B cell (primary cell): ENCODE data around the gene PLCB3. TPM values are rescaled to one million over a fixed set of nuclear protein-coding genes. Genes with fewer than 3 reads are reported as not detected.

Experiments used
- ATAC-seq: fragments of 200-7000 bp; cut with Tn5 transposase; one replicate; pipeline ENCODE4 v1.10.0; 2021; ENCODE audit warnings: low read depth, mild to moderate bottlenecking, moderate number of reproducible peaks, moderate library complexity
- CTCF ChIA-PET: fragments of 350-600 bp; sonication (Branson Sonifier 250); formaldehyde crosslinking; loops from one replicate; lab custom pipeline; 2021; ENCODE audit warnings: antibody characterized with exemption, inconsistent platforms; lab: Charles Lee
- POLR2A ChIA-PET: fragments of 350-600 bp; sonication (Branson Sonifier 250); formaldehyde crosslinking; loops from one replicate; lab custom pipeline; 2021; ENCODE audit warnings: antibody characterized with exemption; lab: Charles Lee
- DNase-seq: peaks from one replicate; pipeline ENCODE4 v3.0.0; 2013
- H2AFZ ChIP-seq: 2 replicates; pipeline ENCODE4 v1.6.1; 2012; ENCODE audit warnings: mild to moderate bottlenecking, low read depth, low read length; ENCODE audit not compliant: insufficient read depth, poor library complexity, severe bottlenecking
- H3K27ac ChIP-seq, 2 donors: 1 replicate in 1 of 2; 2 replicates in 1 of 2; pipeline ENCODE4 v1.5.1; 2012 to 2013; ENCODE audit warnings: low read length in 2 of 2, mild to moderate bottlenecking in 2 of 2, moderate library complexity in 1 of 2
- H3K27me3 ChIP-seq, 4 experiments: fragments of 200-600 bp in 1 of 4; sonication (generic) in 1 of 4; replicated peaks in 1 of 4; 1 replicate in 2 of 4; 2 replicates in 2 of 4; pipeline versions ENCODE4 v1.6.1 to v1.7.0; 2013 to 2016; ENCODE audit warnings: low read length in 3 of 4, mild to moderate bottlenecking in 2 of 4, mixed read lengths in 1 of 4, moderate library complexity in 1 of 4; ENCODE audit not compliant: insufficient read depth in 4 of 4, control insufficient read depth in 3 of 4; ENCODE audit errors: control extremely low read depth in 1 of 4
- H3K36me3 ChIP-seq, 2 experiments: replicated peaks in 1 of 2; 1 replicate in 1 of 2; 2 replicates in 1 of 2; pipeline versions ENCODE4 v1.6.1 to v1.7.1; 2013; ENCODE audit warnings: low read length in 1 of 2; ENCODE audit not compliant: insufficient read depth in 2 of 2, control insufficient read depth in 1 of 2; ENCODE audit errors: control extremely low read depth in 1 of 2, extremely low read depth in 1 of 2
- H3K4me1 ChIP-seq, 2 donors: fragments of 200-600 bp in 1 of 2; sonication (generic) in 1 of 2; 1 replicate in 1 of 2; 2 replicates in 1 of 2; pipeline versions ENCODE4 v1.5.1 to v1.6.1; 2013 to 2017; ENCODE audit warnings: low read length in 2 of 2; ENCODE audit not compliant: control insufficient read depth in 2 of 2, insufficient read depth in 2 of 2
- H3K4me2 ChIP-seq: replicated peaks from 2 replicates; pipeline ENCODE3; 2012; ENCODE audit warnings: mild to moderate bottlenecking, low read depth, low read length; ENCODE audit not compliant: poor library complexity, severe bottlenecking
- H3K4me3 ChIP-seq, 5 experiments: fragments of 200-600 bp in 1 of 5; sonication (generic) in 1 of 5; 1 replicate in 3 of 5; 2 replicates in 2 of 5; pipeline versions ENCODE4 v1.5.1 to v1.7.0; 2011 to 2016; ENCODE audit warnings: low read length in 4 of 5, mild to moderate bottlenecking in 4 of 5, low read depth in 2 of 5, control low read depth in 1 of 5, moderate library complexity in 1 of 5; ENCODE audit not compliant: insufficient read depth in 1 of 5; ENCODE audit errors: control extremely low read depth in 1 of 5, extremely low read depth in 1 of 5
- H3K79me2 ChIP-seq: fragments of 200-600 bp; sonication (generic); one replicate; pipeline ENCODE4 v1.6.0; 2016; ENCODE audit warnings: low read length; ENCODE audit not compliant: control insufficient read depth, insufficient read depth
- H3K9ac ChIP-seq: fragments of 200-600 bp; sonication (generic); 2 replicates; pipeline ENCODE4 v1.6.1; 2017; ENCODE audit warnings: mild to moderate bottlenecking, low read length, moderate library complexity
- H3K9me3 ChIP-seq, 3 donors: one replicate each; pipeline versions ENCODE4 v1.6.1 to v1.7.1; 2013; ENCODE audit warnings: low read length in 2 of 3; ENCODE audit not compliant: control insufficient read depth in 2 of 3, insufficient read depth in 1 of 3; ENCODE audit errors: control extremely low read depth in 1 of 3
- H4K20me1 ChIP-seq: 2 replicates; pipeline ENCODE4 v1.6.0; 2012; ENCODE audit warnings: mild to moderate bottlenecking, low read length; ENCODE audit not compliant: insufficient read depth, control insufficient read depth, poor library complexity, severe bottlenecking
- H3K27ac Mint-ChIP-seq: one replicate; pipeline ENCODE4 v1.8.0; 2021; ENCODE audit warnings: mixed read lengths
- H3K27me3 Mint-ChIP-seq: one replicate; pipeline ENCODE4 v1.8.0; 2021; ENCODE audit warnings: mixed read lengths
- H3K4me1 Mint-ChIP-seq: one replicate; pipeline ENCODE4 v1.8.0; 2021; ENCODE audit warnings: mixed read lengths
- H3K4me3 Mint-ChIP-seq: one replicate; pipeline ENCODE4 v1.8.0; 2021; ENCODE audit warnings: mixed read lengths
- H3K9me3 Mint-ChIP-seq: one replicate; pipeline ENCODE4 v1.8.0; 2022; ENCODE audit warnings: mixed read lengths; ENCODE audit not compliant: insufficient read depth
- CTCF ChIP-seq: fragments of 200-600 bp; IDR thresholded peaks from one replicate; pipeline ENCODE4 v1.8.0; 2022; ENCODE audit warnings: antibody characterized with exemption, mild to moderate bottlenecking
- EZH2 ChIP-seq: IDR thresholded peaks from 2 replicates; pipeline ENCODE4 v1.6.1; 2012; ENCODE audit warnings: borderline replicate concordance, low read depth, mild to moderate bottlenecking, moderate library complexity, low read length; ENCODE audit not compliant: insufficient read depth, poor library complexity, severe bottlenecking
- WGBS: methylation state at CpG from one replicate; pipeline ENCODE4 v1.1.5; 2013; ENCODE audit warnings: missing lambda C conversion rate; ENCODE audit not compliant: insufficient coverage; 5-methylcytosine and 5-hydroxymethylcytosine counted together
- intact Hi-C: fragments of 100-400 bp; cut with micrococcal nuclease; formaldehyde crosslinking; loops from one replicate; pipeline ENCODE4 v1.10.0; 2022
- polyA plus RNA-seq: library from polyadenylated mRNA; depleted of rRNA; stranded (reverse); fragments of >200 nt; gene quantifications from 2 replicates; pipeline ENCODE4 v1.2.3, GENCODE V29; 2012
- total RNA-seq, 2 donors: library from RNA; stranded (reverse); fragments of 120-200 nt in 1 of 2; gene quantifications; 1 replicate in 1 of 2; 2 replicates in 1 of 2; pipeline versions ENCODE4 v1.2.3 to v1.2.4, GENCODE V29; 2013 to 2022

Gene PLCB3
- total and polyA plus RNA-seq, 2 donors (not counting 1 experiment from before 2014, with no cell fraction given): 3.0 to 8.1 TPM

GRCh38 chr11:64258946-64259532 lies 7.7 kb downstream of the PLCB3 start:
- Mint-ChIP-seq H3K9me3 (no peaks in the 10 kb centered on the region), H3K4me1 (no peaks in the 10 kb centered on the region), H3K27me3 (no peaks in the 10 kb centered on the region), H3K27ac (no peak overlapping the region), H3K4me3 (no peak overlapping the region)
- H3K79me2 ChIP-seq: no peaks in the 10 kb centered on the region
- H3K4me1 ChIP-seq: no peaks in the 10 kb centered on the region
- H3K4me3 ChIP-seq: no peak overlapping the region
- ATAC-seq (no peak), DNase-seq (no peak)
- no peak overlapping the region for H3K27ac ChIP-seq
- H3K4me2 ChIP-seq: no peak overlapping the region
- H3K36me3 ChIP-seq: no peaks in the 10 kb centered on the region
- H4K20me1 ChIP-seq: no peaks in the 10 kb centered on the region
- intact Hi-C loops: no loop called here
- H3K27me3 ChIP-seq: no peaks in the 10 kb centered on the region
- POLR2A ChIA-PET: interaction anchor here (0.6 kb wide), 1 partner anchor 68 kb away, joined by 4 read pairs; no protein-coding TSS in a partner anchor
- 95% methylated on average over 32 of the region's 32 CpGs for WGBS
- no peak for TF ChIP-seq EZH2
- TF ChIP-seq CTCF: no peak
- H3K9ac ChIP-seq: no peak overlapping the region
- CTCF ChIA-PET: interaction anchor here (0.6 kb wide), 1 partner anchor 10 kb away, joined by 3 read pairs; no protein-coding TSS in a partner anchor
- H3K9me3 ChIP-seq: no peaks in the 10 kb centered on the region
- no peak overlapping the region for H2AFZ ChIP-seq

GRCh38 chr11:64259533-64260067 lies 8.3 kb downstream of the PLCB3 start:
- TF ChIP-seq CTCF (no peak), EZH2 (no peak)
- ATAC-seq (no peak), DNase-seq (no peak)
- Histone ChIP-seq H3K27me3 (no peaks in the 10 kb centered on the region), H3K27ac (no peak overlapping the region), H3K36me3 (no peaks in the 10 kb centered on the region), H3K79me2 (no peaks in the 10 kb centered on the region), H3K4me2 (no peak overlapping the region), H3K4me1 (no peaks in the 10 kb centered on the region), H4K20me1 (no peaks in the 10 kb centered on the region), H3K9ac (no peak overlapping the region), H3K9me3 (no peaks in the 10 kb centered on the region), H2AFZ (no peak overlapping the region), H3K4me3 (no peak overlapping the region)
- WGBS: 95% methylated on average over 4 of the region's 4 CpGs
- ChIA-PET POLR2A (interaction anchor here (0.6 kb wide), 1 partner anchor 68 kb away, joined by 4 read pairs; no protein-coding TSS in a partner anchor), CTCF (interaction anchor here (0.6 kb wide), 1 partner anchor 10 kb away, joined by 3 read pairs; no protein-coding TSS in a partner anchor)
- no peaks in the 10 kb centered on the region for H3K9me3 Mint-ChIP-seq
- H3K4me1 Mint-ChIP-seq: no peaks in the 10 kb centered on the region
- H3K4me3 Mint-ChIP-seq: no peak overlapping the region
- intact Hi-C loops: no loop called here
- no peak overlapping the region for H3K27ac Mint-ChIP-seq
- H3K27me3 Mint-ChIP-seq: no peaks in the 10 kb centered on the region
